GM12875 (cell line): ENCODE data around the gene KLHL22.
"Not testable (repeated sequence)": the region's sequence is repeated elsewhere in the genome, so short reads cannot be mapped to it uniquely, and the experiment has no call there.

Experiments
- H3K4me3 ChIP-seq: one replicate; pipeline ENCODE4 v1.5.1; 2011; ENCODE audit warnings: low read depth, low read length, control low read depth
- CTCF ChIP-seq: IDR thresholded peaks from 2 replicates; pipeline ENCODE4 v1.5.1; 2011; ENCODE audit warnings: low read depth, mild to moderate bottlenecking, control low read depth, inconsistent platforms, low read length, moderate library complexity, borderline replicate concordance; ENCODE audit not compliant: insufficient read depth

KLHL22 gene

GRCh38 chr22:20398420-20398819 is 97.2 kb downstream of the KLHL22 start:
- TF ChIP-seq CTCF, result no peak

GRCh38 chr22:20397498-20397897 is 98.1 kb downstream of the KLHL22 start:
- no peak for TF ChIP-seq CTCF
- H3K4me3 ChIP-seq, result no peak overlapping the region

More at GRCh38 chr22:20398420-20398819, 97.2 kb downstream of the KLHL22 start:
- no peak overlapping the region for H3K4me3 ChIP-seq

GRCh38 chr22:20396639-20397038 is 99.0 kb downstream of the KLHL22 start:
- no peak for TF ChIP-seq CTCF
- no peak overlapping the region for H3K4me3 ChIP-seq

DNA sequence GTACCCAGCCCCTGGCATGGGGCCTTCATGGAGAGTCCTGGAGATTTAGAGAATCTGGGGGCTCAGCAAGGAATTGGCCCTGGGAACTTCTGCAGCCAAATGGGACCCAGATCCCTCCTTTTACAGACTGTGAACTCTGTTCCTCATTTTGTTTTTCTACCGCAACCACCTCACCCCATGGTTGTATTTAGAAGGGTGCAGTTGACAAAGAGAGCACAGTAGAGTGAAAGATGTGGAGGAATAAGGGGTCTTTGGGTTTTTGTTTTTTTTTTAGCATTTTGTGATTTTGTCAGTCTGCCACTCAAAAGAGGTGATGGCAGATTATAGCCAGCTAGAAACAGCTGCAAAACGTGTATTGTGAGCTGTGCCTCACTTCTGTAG is 99.7 kb downstream of the KLHL22 start:
- TF ChIP-seq CTCF, result no peak
- H3K4me3 ChIP-seq, result no peak overlapping the region

- no peak for TF ChIP-seq CTCF
- H3K4me3 ChIP-seq, result no peak overlapping the region
These were observed 100.3 kb downstream of the KLHL22 start for GRCh38 chr22:20395181-20395906.

GRCh38 chr22:20393705-20394476 is 101.7 kb downstream of the KLHL22 start, which contains the start of gene ZNF74:
Gene ZNF74, plus strand, starts transcription at chr22:20394151. Its CDS starts 478 bp downstream, at chr22:20394629.
- peak within 1 kb of the TSS; percentile 91 for H3K4me3 ChIP-seq
- TF ChIP-seq CTCF, result no peak

GRCh38 chr22:20392983-20393704 is 102.5 kb downstream of the KLHL22 start:
- H3K4me3 ChIP-seq, result peak overlapping the region; percentile 91
- TF ChIP-seq CTCF, result no peak

DNA sequence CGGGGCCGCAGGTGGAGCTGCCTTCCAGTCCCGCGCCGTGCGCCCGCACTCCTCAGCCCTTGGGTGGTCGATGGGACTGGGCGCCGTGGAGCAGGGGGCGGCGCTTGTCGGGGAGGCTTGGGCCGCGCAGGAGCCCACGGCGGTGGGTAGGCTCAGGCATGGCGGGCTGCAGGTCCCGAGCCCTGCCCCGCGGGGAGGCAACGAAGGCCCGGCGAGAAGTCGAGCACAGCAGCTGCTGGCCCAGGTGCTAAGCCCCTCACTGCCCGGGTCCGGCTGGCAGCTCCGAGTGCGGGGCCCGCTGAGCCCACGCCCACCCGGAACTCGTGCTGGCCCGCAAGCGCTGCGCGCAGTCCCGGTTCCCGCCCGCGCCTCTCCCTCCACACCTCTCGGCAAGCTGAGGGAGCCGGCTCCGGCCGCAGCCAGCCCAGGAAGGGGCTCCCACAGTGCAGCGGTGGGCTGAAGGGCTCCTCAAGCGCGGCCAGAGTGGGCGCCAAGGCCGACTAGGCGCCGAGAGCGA is 103.2 kb downstream of the KLHL22 start:
- H3K4me3 ChIP-seq, result not testable (repeated sequence)
